Bone marrow (tissue), 2 donors: ENCODE results near the gene GLRA1.
"Not testable (repeated sequence)": the region's sequence is repeated elsewhere in the genome, so short reads cannot be mapped to it uniquely, and the experiment has no call there.

Experiments
- DNase-seq, 2 donors: peaks; one replicate each; lab custom pipeline; 2025; lab: John Stamatoyannopoulos, UW

The GLRA1 gene

GRCh38 chr5:151913425-151913824 is 11.2 kb downstream of the GLRA1 start:
- no peak for DNase-seq

- DNase-seq = no peak
These were observed 12.3 kb downstream of the GLRA1 start for GRCh38 chr5:151912360-151912759.

- no peak for DNase-seq
These were observed 13.6 kb downstream of the GLRA1 start for GRCh38 chr5:151911011-151911410.

GRCh38 chr5:151909628-151910027 is 15.0 kb downstream of the GLRA1 start:
- DNase-seq = no peak

- DNase-seq = no peak
These were observed 18.4 kb downstream of the GLRA1 start for GRCh38 chr5:151906246-151906645.

- DNase-seq = no peak
These were observed 19.1 kb downstream of the GLRA1 start for GRCh38 chr5:151905557-151905961.

- DNase-seq = no peak
These were observed 19.7 kb downstream of the GLRA1 start for GRCh38 chr5:151904909-151905308.

GRCh38 chr5:151904127-151904526 is 20.5 kb downstream of the GLRA1 start:
- no peak for DNase-seq

GRCh38 chr5:151903243-151903653 is 21.4 kb downstream of the GLRA1 start:
- no peak for DNase-seq

- no peak for DNase-seq
These were observed 22.4 kb downstream of the GLRA1 start for GRCh38 chr5:151902215-151902614.

- DNase-seq = no peak
These were observed 23.0 kb downstream of the GLRA1 start for GRCh38 chr5:151901611-151902010.

GRCh38 chr5:151900891-151901290 is 23.8 kb downstream of the GLRA1 start:
- DNase-seq = no peak

- no peak for DNase-seq
These were observed 25.3 kb downstream of the GLRA1 start for GRCh38 chr5:151899399-151899798.

- DNase-seq = no peak
These were observed 26.8 kb downstream of the GLRA1 start for GRCh38 chr5:151897896-151898295.

- DNase-seq = no peak
These were observed 27.6 kb downstream of the GLRA1 start for GRCh38 chr5:151897020-151897552.

GRCh38 chr5:151896031-151896691 is 28.5 kb downstream of the GLRA1 start:
- no peak for DNase-seq

GRCh38 chr5:151895660-151896030 is 29.0 kb downstream of the GLRA1 start:
- no peak for DNase-seq

GRCh38 chr5:151893485-151893884 is 31.2 kb downstream of the GLRA1 start:
- not testable (repeated sequence) for DNase-seq

GRCh38 chr5:151892393-151892792 is 32.3 kb downstream of the GLRA1 start:
- no peak for DNase-seq

GRCh38 chr5:151890299-151890698 is 34.4 kb downstream of the GLRA1 start:
- no peak for DNase-seq

GRCh38 chr5:151889614-151890013 is 35.0 kb downstream of the GLRA1 start:
- no peak for DNase-seq

- DNase-seq = no peak
These were observed 37.9 kb downstream of the GLRA1 start for GRCh38 chr5:151886546-151887275.

- no peak for DNase-seq
These were observed 39.3 kb downstream of the GLRA1 start for GRCh38 chr5:151885138-151885908.
